ENCODE results near the gene HAUS1.

DNA sequence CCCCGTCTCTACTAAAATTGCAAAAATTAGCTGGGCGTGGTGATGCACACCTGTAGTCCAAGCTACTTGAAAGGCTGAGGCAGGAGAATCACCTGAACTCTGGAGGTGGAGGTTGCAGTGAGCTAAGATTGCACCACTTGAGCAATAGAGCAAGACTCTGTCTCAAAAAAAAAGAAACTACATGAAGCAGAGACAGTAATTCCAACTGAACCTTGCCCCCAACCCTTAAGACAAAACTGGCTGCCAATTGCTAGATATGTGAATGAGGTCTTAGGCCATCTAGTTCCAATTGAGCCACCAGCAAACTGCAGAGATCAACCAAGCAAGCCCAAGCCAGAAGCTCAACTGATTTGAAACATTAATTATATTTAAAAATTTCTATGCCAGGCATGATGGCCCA, 25.9 kb downstream of the HAUS1 start:
- TF ChIP-seq, protein P1, sequence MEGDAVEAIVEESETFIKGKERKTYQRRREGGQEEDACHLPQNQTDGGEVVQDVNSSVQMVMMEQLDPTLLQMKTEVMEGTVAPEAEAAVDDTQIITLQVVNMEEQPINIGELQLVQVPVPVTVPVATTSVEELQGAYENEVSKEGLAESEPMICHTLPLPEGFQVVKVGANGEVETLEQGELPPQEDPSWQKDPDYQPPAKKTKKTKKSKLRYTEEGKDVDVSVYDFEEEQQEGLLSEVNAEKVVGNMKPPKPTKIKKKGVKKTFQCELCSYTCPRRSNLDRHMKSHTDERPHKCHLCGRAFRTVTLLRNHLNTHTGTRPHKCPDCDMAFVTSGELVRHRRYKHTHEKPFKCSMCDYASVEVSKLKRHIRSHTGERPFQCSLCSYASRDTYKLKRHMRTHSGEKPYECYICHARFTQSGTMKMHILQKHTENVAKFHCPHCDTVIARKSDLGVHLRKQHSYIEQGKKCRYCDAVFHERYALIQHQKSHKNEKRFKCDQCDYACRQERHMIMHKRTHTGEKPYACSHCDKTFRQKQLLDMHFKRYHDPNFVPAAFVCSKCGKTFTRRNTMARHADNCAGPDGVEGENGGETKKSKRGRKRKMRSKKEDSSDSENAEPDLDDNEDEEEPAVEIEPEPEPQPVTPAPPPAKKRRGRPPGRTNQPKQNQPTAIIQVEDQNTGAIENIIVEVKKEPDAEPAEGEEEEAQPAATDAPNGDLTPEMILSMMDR (IDR thresholded peaks at IDR 0.05; ENCODE audit: insufficient read depth, low read depth, low read length) = no peak
- TF ChIP-seq EZH2 (IDR thresholded peaks at IDR 0.05; ENCODE audit: insufficient read depth, low read length) = no peak
